Calu3 (cell line): ENCODE data around the gene CRYBA2. TPM values are rescaled to one million over a fixed set of nuclear protein-coding genes. Genes with fewer than 3 reads are reported as not detected.

Experiments
- BruUV-seq: library from RNA; stranded (reverse); fragments of 400-500 nt; replicated peaks from 2 replicates; lab custom pipeline; 2021; lab: Mats Ljungman, UMichigan
- CTCF ChIA-PET: fragments of 300-600 bp; sonication (Branson Sonifier 250); formaldehyde crosslinking; loops from one replicate; lab custom pipeline; 2022; ENCODE audit warnings: antibody characterized with exemption; lab: Charles Lee
- DNase-seq: peaks from one replicate; pipeline ENCODE4 v3.0.0; 2022
- H3K27ac Mint-ChIP-seq: one replicate; pipeline ENCODE4 v1.8.0; 2022; ENCODE audit warnings: mixed read lengths; ENCODE audit not compliant: unreplicated experiment
- H3K27me3 Mint-ChIP-seq: one replicate; pipeline ENCODE4 v1.8.0; 2022; ENCODE audit warnings: mixed read lengths; ENCODE audit not compliant: unreplicated experiment
- H3K36me3 Mint-ChIP-seq: one replicate; pipeline ENCODE4 v1.8.0; 2022; ENCODE audit warnings: mild to moderate bottlenecking, moderate library complexity, mixed read lengths; ENCODE audit not compliant: insufficient read depth, unreplicated experiment
- H3K4me1 Mint-ChIP-seq: one replicate; pipeline ENCODE4 v1.8.0; 2022; ENCODE audit warnings: mild to moderate bottlenecking, low read depth, mixed read lengths; ENCODE audit not compliant: unreplicated experiment
- H3K4me3 Mint-ChIP-seq: one replicate; pipeline ENCODE4 v1.8.0; 2022; ENCODE audit warnings: mild to moderate bottlenecking, low read depth, moderate library complexity, mixed read lengths; ENCODE audit not compliant: unreplicated experiment
- H3K9me3 Mint-ChIP-seq: one replicate; pipeline ENCODE4 v1.8.0; 2022; ENCODE audit warnings: low read depth, mixed read lengths; ENCODE audit not compliant: unreplicated experiment
- intact Hi-C: fragments of 100-400 bp; cut with micrococcal nuclease; formaldehyde crosslinking; loops from one replicate; pipeline ENCODE4 v1.10.0; 2022; ENCODE audit not compliant: unreplicated experiment
- total RNA-seq: library from RNA; stranded (reverse); gene quantifications from 2 replicates; pipeline ENCODE4 v1.2.3, GENCODE V29; 2022
- TF ChIP-seq, protein P1 (sequence below): fragments of 200-600 bp; IDR thresholded peaks from one replicate; pipeline ENCODE4 v1.8.0; 2022; ENCODE audit warnings: antibody characterized with exemption; ENCODE audit not compliant: unreplicated experiment

Gene CRYBA2
- total RNA-seq, 1 experiment from 2014 or later: not detected

DNA sequence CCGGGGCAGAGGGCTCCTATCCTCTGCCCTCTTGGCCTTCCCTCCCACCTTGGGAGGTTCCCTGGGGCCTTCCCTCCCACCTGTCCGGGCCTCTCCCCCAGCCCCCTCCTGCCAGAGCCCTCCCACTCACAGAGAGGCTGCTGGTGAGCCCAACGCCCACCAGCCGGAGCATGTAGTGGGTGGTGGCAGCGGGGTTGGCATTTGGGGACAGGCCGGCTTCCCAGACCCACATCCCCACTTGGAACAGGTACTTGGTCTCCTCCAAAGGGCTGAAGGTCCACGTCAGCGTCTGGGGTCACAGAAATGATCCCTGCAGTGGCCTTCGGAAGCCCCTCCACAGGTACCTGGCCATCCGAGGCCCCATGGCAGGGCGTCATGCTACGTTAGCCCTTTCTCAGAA is 28.8 kb upstream of the CRYBA2 start:
- Mint-ChIP-seq H3K27me3 (peaks cover 16% of the 10 kb centered on the region), H3K9me3 (no peaks in the 10 kb centered on the region), H3K4me3 (no peak overlapping the region), H3K4me1 (no peaks in the 10 kb centered on the region), H3K36me3 (no peaks in the 10 kb centered on the region), H3K27ac (no peak overlapping the region)
- intact Hi-C loops: no loop called here
- BruUV-seq: no TSS peak
- DNase-seq: no peak
- TF ChIP-seq, protein P1, sequence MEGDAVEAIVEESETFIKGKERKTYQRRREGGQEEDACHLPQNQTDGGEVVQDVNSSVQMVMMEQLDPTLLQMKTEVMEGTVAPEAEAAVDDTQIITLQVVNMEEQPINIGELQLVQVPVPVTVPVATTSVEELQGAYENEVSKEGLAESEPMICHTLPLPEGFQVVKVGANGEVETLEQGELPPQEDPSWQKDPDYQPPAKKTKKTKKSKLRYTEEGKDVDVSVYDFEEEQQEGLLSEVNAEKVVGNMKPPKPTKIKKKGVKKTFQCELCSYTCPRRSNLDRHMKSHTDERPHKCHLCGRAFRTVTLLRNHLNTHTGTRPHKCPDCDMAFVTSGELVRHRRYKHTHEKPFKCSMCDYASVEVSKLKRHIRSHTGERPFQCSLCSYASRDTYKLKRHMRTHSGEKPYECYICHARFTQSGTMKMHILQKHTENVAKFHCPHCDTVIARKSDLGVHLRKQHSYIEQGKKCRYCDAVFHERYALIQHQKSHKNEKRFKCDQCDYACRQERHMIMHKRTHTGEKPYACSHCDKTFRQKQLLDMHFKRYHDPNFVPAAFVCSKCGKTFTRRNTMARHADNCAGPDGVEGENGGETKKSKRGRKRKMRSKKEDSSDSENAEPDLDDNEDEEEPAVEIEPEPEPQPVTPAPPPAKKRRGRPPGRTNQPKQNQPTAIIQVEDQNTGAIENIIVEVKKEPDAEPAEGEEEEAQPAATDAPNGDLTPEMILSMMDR: no peak
- CTCF ChIA-PET: no interaction called here

DNA sequence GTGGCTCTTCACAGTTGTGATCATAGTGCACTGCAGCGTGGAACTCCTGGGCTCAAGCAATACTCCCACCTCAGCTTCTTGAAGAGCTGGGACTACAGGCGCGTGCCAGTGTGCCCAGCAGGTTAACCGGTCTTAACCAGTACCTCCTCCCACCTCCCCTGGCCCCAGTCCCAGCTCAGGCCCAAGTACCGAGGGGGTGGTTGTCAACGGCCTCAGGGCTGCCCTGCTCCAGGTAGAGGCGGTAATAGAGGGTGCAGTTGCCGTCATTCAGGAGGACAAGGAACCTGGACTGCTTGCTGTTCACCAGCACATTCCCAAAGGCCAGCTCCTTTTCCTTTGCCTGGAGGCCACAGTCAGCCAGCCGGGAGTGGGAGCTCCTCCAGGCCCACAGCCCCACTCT is 28.4 kb upstream of the CRYBA2 start:
- Mint-ChIP-seq H3K9me3 (no peaks in the 10 kb centered on the region), H3K36me3 (no peaks in the 10 kb centered on the region), H3K4me1 (no peaks in the 10 kb centered on the region), H3K27ac (no peak overlapping the region), H3K27me3 (peaks cover 21% of the 10 kb centered on the region), H3K4me3 (no peak overlapping the region)
- no TSS peak for BruUV-seq
- intact Hi-C loops: no loop called here
- CTCF ChIA-PET: no interaction called here
- TF ChIP-seq, protein P1: no peak
- no peak for DNase-seq

DNA sequence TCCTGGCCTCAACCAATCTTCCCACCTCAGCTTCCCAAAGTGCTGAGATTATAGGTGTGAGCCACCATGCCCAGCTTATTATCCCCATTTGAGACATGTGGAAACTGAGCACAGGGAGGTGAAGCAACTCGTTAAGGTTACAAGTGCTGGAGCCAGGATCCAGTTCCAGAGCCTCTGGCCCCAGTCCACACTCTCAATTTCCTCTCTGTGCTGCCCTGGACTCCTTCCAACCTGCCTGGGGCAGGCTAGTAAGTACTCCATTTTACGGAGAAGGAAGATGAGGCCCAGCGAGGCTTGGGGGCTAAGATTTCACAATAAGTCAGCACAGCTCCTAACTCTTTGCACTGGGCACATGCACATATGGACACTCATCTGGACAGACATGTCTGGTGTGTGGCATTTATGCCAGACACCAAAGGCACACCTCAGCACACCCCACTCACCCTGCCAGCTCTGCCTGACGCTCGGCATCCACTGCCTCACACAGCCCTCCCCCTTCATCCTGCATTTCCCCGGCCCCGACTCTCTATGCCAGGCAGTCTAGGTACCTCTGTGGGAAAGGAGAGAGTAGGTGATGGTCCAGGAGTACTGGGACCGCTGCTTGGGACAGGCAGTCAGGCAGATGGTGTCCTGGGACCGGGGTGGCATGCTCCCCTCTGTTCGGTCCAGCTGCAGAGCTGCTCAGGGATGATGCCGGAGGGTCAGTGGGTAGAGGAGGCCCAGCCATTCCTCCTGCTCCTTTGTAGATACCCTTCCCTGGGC is 27.6 kb upstream of the CRYBA2 start:
- H3K4me1 Mint-ChIP-seq: no peaks in the 10 kb centered on the region
- intact Hi-C loops: no loop called here
- BruUV-seq: no TSS peak
- no peaks in the 10 kb centered on the region for H3K9me3 Mint-ChIP-seq
- no peaks in the 10 kb centered on the region for H3K36me3 Mint-ChIP-seq
- CTCF ChIA-PET: interaction anchor here (0.6 to 1.7 kb wide), 3 partner anchors 11 to 35 kb away, joined by 6 to 13 read pairs (median 7); no protein-coding TSS in a partner anchor
- no peak for DNase-seq
- no peak overlapping the region for H3K4me3 Mint-ChIP-seq
- TF ChIP-seq, protein P1: no peak
- H3K27me3 Mint-ChIP-seq: peaks cover 29% of the 10 kb centered on the region
- no peak overlapping the region for H3K27ac Mint-ChIP-seq

DNA sequence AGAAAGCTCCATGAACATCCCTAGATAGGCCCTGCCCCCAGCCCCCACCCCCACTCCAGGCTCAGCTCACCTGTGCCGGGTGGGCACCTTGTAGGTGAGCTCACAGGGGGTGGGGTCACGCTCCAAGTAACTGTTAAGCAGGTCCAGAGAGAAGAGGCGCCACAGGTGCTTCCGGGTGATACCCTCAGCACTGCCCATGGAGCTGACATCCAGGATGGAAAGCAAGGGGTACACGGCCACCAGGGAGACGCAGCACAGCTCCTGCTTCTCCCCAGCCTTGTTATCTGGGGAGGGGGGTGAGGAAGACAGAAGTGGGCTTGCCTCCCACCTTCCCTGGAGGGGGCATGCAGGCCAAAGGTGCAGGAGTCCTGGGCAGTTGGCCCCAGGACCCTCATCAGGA is 26.2 kb upstream of the CRYBA2 start:
- TF ChIP-seq, protein P1: no peak
- intact Hi-C loops: no loop called here
- H3K27ac Mint-ChIP-seq: no peak overlapping the region
- no peak for DNase-seq
- BruUV-seq: no TSS peak
- H3K4me1 Mint-ChIP-seq: no peaks in the 10 kb centered on the region
- no peaks in the 10 kb centered on the region for H3K36me3 Mint-ChIP-seq
- H3K9me3 Mint-ChIP-seq: no peaks in the 10 kb centered on the region
- H3K27me3 Mint-ChIP-seq: peaks cover 42% of the 10 kb centered on the region
- CTCF ChIA-PET: interaction anchor here (1.7 kb wide), 1 partner anchor 9 kb away, joined by 7 read pairs; no protein-coding TSS in a partner anchor
- no peak overlapping the region for H3K4me3 Mint-ChIP-seq
